ENCODE measurements around the gene DAPK1. TPM values are rescaled to one million over a fixed set of nuclear protein-coding genes. Genes with fewer than 3 reads are reported as not detected.

DAPK1 gene
- total and polyA plus RNA-seq, 8 donors: 29.1 to 98.7 (median 45.4) TPM

GRCh38 chr9:87609486-87609885 is 111.8 kb downstream of the DAPK1 start:
- ATAC-seq: no peak
- Histone ChIP-seq H3K36me3 (peaks cover 0 to 24% (median 0%) of the 10 kb centered on the region in 3 donors), H3K27me3 (no peaks in the 10 kb centered on the region), H3K27ac (no peak overlapping the region), H3K4me1 (peaks cover 6 to 21% (median 19%) of the 10 kb centered on the region in 3 donors), H3K4me3 (no peak overlapping the region), H3K9me3 (no peaks in the 10 kb centered on the region)
- FAIRE-seq: no peak
- 92 to 98% methylated on average over 5 of the region's 5 CpGs for WGBS, 2 donors
- TF ChIP-seq CTCF (IDR thresholded peaks at IDR 0.05): no peak
- intact Hi-C loops (cut with DNase I): no loop called here
- DNase-seq: no peak

GRCh38 chr9:87610200-87611155 is 112.8 kb downstream of the DAPK1 start:
- no peak overlapping the region for H3K27ac ChIP-seq
- DNase-seq (no peak), FAIRE-seq (no peak), ATAC-seq (no peak)
- no peaks in the 10 kb centered on the region for H3K27me3 ChIP-seq
- WGBS, 2 donors: 72 to 76% methylated on average over 12 of the region's 12 CpGs
- no peaks in the 10 kb centered on the region for H3K9me3 ChIP-seq
- no peak for TF ChIP-seq CTCF (IDR thresholded peaks at IDR 0.05)
- H3K36me3 ChIP-seq: peaks cover 0 to 17% (median 0%) of the 10 kb centered on the region in 3 donors
- peaks cover 6 to 21% (median 19%) of the 10 kb centered on the region in 3 donors for H3K4me1 ChIP-seq
- H3K4me3 ChIP-seq: no peak overlapping the region
- intact Hi-C loops (cut with DNase I): no loop called here

GRCh38 chr9:87611776-87612175 is 114.1 kb downstream of the DAPK1 start:
- Histone ChIP-seq H3K9me3 (no peaks in the 10 kb centered on the region), H3K27me3 (no peaks in the 10 kb centered on the region), H3K4me1 (peaks cover 6 to 21% (median 19%) of the 10 kb centered on the region in 3 donors), H3K27ac (no peak overlapping the region), H3K4me3 (no peak overlapping the region), H3K36me3 (peaks cover 0 to 10% (median 0%) of the 10 kb centered on the region in 3 donors)
- intact Hi-C loops (cut with DNase I): no loop called here
- WGBS, 2 donors: 94 to 99% methylated on average over 4 of the region's 4 CpGs
- TF ChIP-seq CTCF (IDR thresholded peaks at IDR 0.05): no peak
- ATAC-seq (no peak), DNase-seq (no peak), FAIRE-seq (no peak)

GRCh38 chr9:87612536-87612935 is 114.9 kb downstream of the DAPK1 start:
- no peaks in the 10 kb centered on the region for H3K9me3 ChIP-seq
- intact Hi-C loops (cut with DNase I): no loop called here
- H3K4me3 ChIP-seq: no peak overlapping the region
- no peak for DNase-seq
- H3K27ac ChIP-seq: peak overlapping the region in 2 of 4 donors; percentile 20 to 28
- ATAC-seq: no peak
- WGBS, 2 donors: 97 to 100% methylated on average over 3 of the region's 3 CpGs
- no peak for TF ChIP-seq CTCF (IDR thresholded peaks at IDR 0.05)
- peaks cover 6 to 21% (median 19%) of the 10 kb centered on the region in 3 donors for H3K4me1 ChIP-seq
- H3K36me3 ChIP-seq: peaks cover 0 to 4% (median 0%) of the 10 kb centered on the region in 3 donors
- no peaks in the 10 kb centered on the region for H3K27me3 ChIP-seq
- FAIRE-seq: no peak
